Measurements from ENCODE around the gene MYL6. TPM values are rescaled to one million over a fixed set of nuclear protein-coding genes. Genes with fewer than 3 reads are reported as not detected.

The MYL6 gene
- total RNA-seq, 1 experiment from 2014 or later, result 1,024 TPM

- POLR2A ChIA-PET, result interaction anchor here (0.6 kb wide), 2 partner anchors 57 to 150 kb away, joined by 3 to 5 read pairs; no protein-coding TSS in a partner anchor
- CTCF ChIA-PET, result no interaction called here
- in situ Hi-C loops (cut with HindIII; ENCODE audit: low pct_unique_long_range_greater_than_20kb, low sequenced_read_pairs), result no loop called here
- BruUV-seq (replicated peaks), result no TSS peak
- no peak for DNase-seq (ENCODE audit: low read depth, low spot score)
- Histone ChIP-seq H3K9me3 (ENCODE audit: control insufficient read depth, insufficient read depth, low read depth, low read length) (no peaks in the 10 kb centered on the region), H3K4me3 (ENCODE audit: low read depth in 2 of 2, low read length in 2 of 2) (no peak overlapping the region), H3K4me1 (ENCODE audit: control insufficient read depth, insufficient read depth, low read length) (peaks cover 28% of the 10 kb centered on the region), H3K36me3 (ENCODE audit: control insufficient read depth, insufficient read depth, low read length) (peaks cover 3% of the 10 kb centered on the region; the same call in 1 of the 2 replicates), H3K27ac (ENCODE audit: low read length) (no peak overlapping the region), H3K27me3 (ENCODE audit: control insufficient read depth, insufficient read depth, low read length) (no peaks in the 10 kb centered on the region)
- TF ChIP-seq POLR2AphosphoS5 (IDR thresholded peaks at IDR 0.05; ENCODE audit: low read depth, low read length), result no peak
- intact Hi-C loops (cut with micrococcal nuclease; ENCODE audit: unreplicated experiment), result no loop called here
- no peak for ATAC-seq
Measured at GRCh38 chr12:56150563-56150962, 7.6 kb upstream of the MYL6 start.

- BruUV-seq (replicated peaks), result TSS peak; percentile 95
- peak overlapping the region; percentile 66 for H3K4me3 ChIP-seq (ENCODE audit: low read depth in 2 of 2, low read length in 2 of 2)
- ChIA-PET CTCF (interaction anchor here (0.6 kb wide), 2 partner anchors 26 to 432 kb away, joined by 3 to 6 read pairs; partner anchors contain the start of gene RDH5), POLR2A (interaction anchor here (0.6 kb wide), 1 partner anchor 162 kb away, joined by 5 read pairs; no protein-coding TSS in a partner anchor)
- peak overlapping the region; percentile 93 for H3K27ac ChIP-seq (ENCODE audit: low read length)
- intact Hi-C loops (cut with micrococcal nuclease; ENCODE audit: unreplicated experiment) (no loop called here), in situ Hi-C loops (cut with HindIII; ENCODE audit: low pct_unique_long_range_greater_than_20kb, low sequenced_read_pairs) (no loop called here)
- DNase-seq (ENCODE audit: low read depth, low spot score) (peak; percentile 45), ATAC-seq (peak; percentile 82)
- peaks cover 26% of the 10 kb centered on the region for H3K4me1 ChIP-seq (ENCODE audit: control insufficient read depth, insufficient read depth, low read length)
- TF ChIP-seq REST (IDR thresholded peaks at IDR 0.05; ENCODE audit: insufficient read depth in 1 of 2, low read depth in 2 of 2, low read length in 1 of 2), result no peak
- TF ChIP-seq CTCF (IDR thresholded peaks at IDR 0.05), result no peak
- TF ChIP-seq SIN3A (IDR thresholded peaks at IDR 0.05; ENCODE audit: borderline replicate concordance, insufficient read depth, low read depth, low read length), result no peak
- no peak for TF ChIP-seq TCF7L2 (IDR thresholded peaks at IDR 0.05; ENCODE audit: low read depth, low read length)
- no peak for TF ChIP-seq POLR2AphosphoS5 (IDR thresholded peaks at IDR 0.05; ENCODE audit: low read depth, low read length)
- no peaks in the 10 kb centered on the region for H3K27me3 ChIP-seq (ENCODE audit: control insufficient read depth, insufficient read depth, low read length)
- H3K9me3 ChIP-seq (ENCODE audit: control insufficient read depth, insufficient read depth, low read depth, low read length), result no peaks in the 10 kb centered on the region
- peaks cover 3% of the 10 kb centered on the region; the same call in 1 of the 2 replicates for H3K36me3 ChIP-seq (ENCODE audit: control insufficient read depth, insufficient read depth, low read length)
Measured at GRCh38 chr12:56151672-56152131, 6.5 kb upstream of the MYL6 start.

DNA sequence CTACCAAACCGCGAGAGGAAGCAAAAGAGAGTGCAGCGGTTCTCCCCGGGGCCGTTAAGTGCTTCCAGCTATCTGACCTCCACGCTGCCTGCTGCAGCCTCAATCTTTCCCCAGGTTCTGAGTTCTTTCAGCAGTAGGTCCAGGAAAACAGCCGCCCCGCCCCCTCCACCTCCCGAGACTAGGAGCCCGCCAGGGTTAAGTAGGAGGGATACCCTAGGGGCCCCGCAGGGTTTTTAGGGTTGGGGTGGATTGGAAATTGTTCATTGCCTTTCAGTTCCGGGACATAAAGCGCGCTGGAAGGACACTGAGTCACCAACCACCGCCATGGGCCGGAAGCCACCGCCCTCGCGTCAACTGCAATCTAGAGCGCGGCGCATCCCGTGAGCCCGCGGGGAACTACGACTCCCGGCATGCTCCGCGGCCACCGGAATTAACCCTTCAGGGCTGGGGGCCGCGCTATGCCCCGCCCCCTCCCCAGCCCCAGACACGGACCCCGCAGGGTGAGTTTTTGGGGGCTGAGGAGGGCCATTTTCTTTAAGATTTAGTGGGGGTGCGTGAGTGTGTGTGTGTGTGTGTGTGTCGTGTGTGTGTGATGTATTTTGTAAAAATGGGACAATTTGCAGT lies 5.9 kb upstream of the MYL6 start, which contains the start of gene MYL6B:
MYL6B (plus strand) TSS at position 456 of the 624 bp plus-strand sequence. CDS start 1,332 bp downstream, outside the sequence.
- CTCF ChIA-PET, result interaction anchor here (0.6 kb wide), 2 partner anchors 26 to 432 kb away, joined by 3 to 6 read pairs; partner anchors contain the start of gene RDH5
- H3K9me3 ChIP-seq (ENCODE audit: control insufficient read depth, insufficient read depth, low read depth, low read length), result no peaks in the 10 kb centered on the region
- peak within 1 kb of the TSS; percentile 66 for H3K4me3 ChIP-seq (ENCODE audit: low read depth in 2 of 2, low read length in 2 of 2)
- in situ Hi-C loops (cut with HindIII; ENCODE audit: low pct_unique_long_range_greater_than_20kb, low sequenced_read_pairs) (no loop called here), intact Hi-C loops (cut with micrococcal nuclease; ENCODE audit: unreplicated experiment) (no loop called here)
- H3K4me1 ChIP-seq (ENCODE audit: control insufficient read depth, insufficient read depth, low read length), result peaks cover 28% of the 10 kb centered on the region
- no TSS peak for BruUV-seq (replicated peaks)
- H3K36me3 ChIP-seq (ENCODE audit: control insufficient read depth, insufficient read depth, low read length), result peaks cover 3% of the 10 kb centered on the region; the same call in 1 of the 2 replicates
- H3K27me3 ChIP-seq (ENCODE audit: control insufficient read depth, insufficient read depth, low read length), result no peaks in the 10 kb centered on the region
- ATAC-seq, result peak; percentile 94
- DNase-seq (ENCODE audit: low read depth, low spot score), result peak; percentile 74
- TF ChIP-seq POLR2AphosphoS5 (IDR thresholded peaks at IDR 0.05; ENCODE audit: low read depth, low read length), result peak; percentile 82
- no peak for TF ChIP-seq REST (IDR thresholded peaks at IDR 0.05; ENCODE audit: insufficient read depth in 1 of 2, low read depth in 2 of 2, low read length in 1 of 2)
- POLR2A ChIA-PET, result interaction anchor here (0.6 kb wide), 1 partner anchor 163 kb away, joined by 5 read pairs; no protein-coding TSS in a partner anchor
- H3K27ac ChIP-seq (ENCODE audit: low read length), result peak within 1 kb of the TSS; percentile 93

All from Panc1 (cell line).